KOPT-K1 (cell line): ENCODE data around the gene RGMA.

Source experiments
- H3K27ac ChIP-seq: fragments of 200-600 bp; sonication (generic); 2 replicates; pipeline ENCODE4 v1.5.1; 2016; ENCODE audit warnings: antibody characterized with exemption, mild to moderate bottlenecking, low read depth, low read length; ENCODE audit not compliant: poor library complexity, severe bottlenecking
- H3K36me3 ChIP-seq: fragments of 200-600 bp; sonication (generic); 2 replicates; pipeline ENCODE4 v1.5.1; 2017; ENCODE audit warnings: antibody characterized with exemption, mild to moderate bottlenecking, low read length, moderate library complexity; ENCODE audit not compliant: insufficient read depth
- H3K9me3 ChIP-seq: fragments of 200-600 bp; sonication (generic); 2 replicates; pipeline ENCODE4 v1.5.1; 2017; ENCODE audit warnings: antibody characterized with exemption, low read length, mild to moderate bottlenecking; ENCODE audit not compliant: insufficient read depth, poor library complexity, severe bottlenecking

Gene RGMA

DNA sequence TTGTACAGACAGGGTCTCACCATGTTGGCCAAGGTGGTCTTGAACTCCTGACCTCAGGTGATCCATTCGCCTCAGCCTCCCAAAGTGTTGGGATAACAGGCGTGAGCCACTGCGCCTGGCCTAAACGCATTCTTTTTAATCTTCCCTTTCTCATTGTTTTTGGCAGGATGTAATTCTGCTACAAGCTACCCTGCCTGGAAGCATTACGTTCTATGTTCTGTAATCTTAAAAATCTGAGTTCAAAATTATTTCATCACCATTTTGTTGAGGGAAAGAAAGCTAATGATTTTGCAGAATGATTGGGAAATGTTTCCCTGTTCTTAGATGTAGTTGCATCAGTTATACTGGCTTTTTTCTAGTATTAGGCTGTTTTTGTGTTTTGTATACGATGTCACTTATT is 71.5 kb downstream of the RGMA start:
- H3K36me3 ChIP-seq, result peaks cover 100% of the 10 kb centered on the region
- no peaks in the 10 kb centered on the region for H3K9me3 ChIP-seq
- H3K27ac ChIP-seq, result no peak overlapping the region

DNA sequence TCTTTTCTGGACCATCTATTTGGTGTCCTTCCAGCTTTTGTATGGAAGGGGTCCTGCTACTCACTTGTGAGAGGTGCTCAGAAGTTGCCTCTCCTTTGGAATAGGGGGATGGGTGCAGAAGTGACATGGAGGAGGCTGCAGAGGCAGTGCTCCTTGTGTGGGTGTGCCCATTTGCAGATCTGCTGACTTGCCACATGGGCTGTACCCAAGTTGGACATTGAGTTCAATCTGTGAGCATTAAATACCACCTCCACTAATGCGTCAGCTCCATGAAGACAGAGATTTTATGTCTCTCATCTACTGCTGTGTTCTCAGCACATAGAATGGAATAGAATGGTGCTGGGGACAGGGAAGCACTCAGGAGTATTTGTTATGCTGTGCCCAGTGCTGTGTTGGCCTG is 76.2 kb downstream of the RGMA start:
- Histone ChIP-seq H3K27ac (no peak overlapping the region), H3K36me3 (peaks cover 100% of the 10 kb centered on the region), H3K9me3 (no peaks in the 10 kb centered on the region)

- no peaks in the 10 kb centered on the region for H3K9me3 ChIP-seq
- peaks cover 100% of the 10 kb centered on the region for H3K36me3 ChIP-seq
- no peak overlapping the region for H3K27ac ChIP-seq
These were observed 81.0 kb downstream of the RGMA start for GRCh38 chr15:93007994-93008393.

DNA sequence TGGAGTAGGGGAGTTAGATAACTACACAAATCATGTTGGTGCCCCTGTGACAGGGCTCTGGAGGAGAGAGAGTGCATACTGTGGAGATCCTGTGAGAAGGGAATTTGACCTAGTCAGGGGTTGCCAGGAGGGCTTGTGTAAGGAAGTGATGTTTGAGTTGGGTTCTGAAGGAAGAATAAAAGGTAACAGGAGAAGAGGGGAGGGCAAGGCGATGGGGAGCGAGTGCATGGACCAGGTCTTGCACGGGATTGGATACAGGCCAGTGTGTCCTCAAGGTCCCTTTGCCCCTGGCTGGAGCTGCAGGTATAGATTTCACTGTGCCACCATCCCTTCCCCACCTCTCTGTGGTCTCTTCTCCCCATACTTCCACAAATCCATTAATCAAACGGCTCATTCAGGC is 83.9 kb downstream of the RGMA start:
- H3K27ac ChIP-seq, result no peak overlapping the region
- H3K9me3 ChIP-seq, result no peaks in the 10 kb centered on the region
- peaks cover 100% of the 10 kb centered on the region for H3K36me3 ChIP-seq

DNA sequence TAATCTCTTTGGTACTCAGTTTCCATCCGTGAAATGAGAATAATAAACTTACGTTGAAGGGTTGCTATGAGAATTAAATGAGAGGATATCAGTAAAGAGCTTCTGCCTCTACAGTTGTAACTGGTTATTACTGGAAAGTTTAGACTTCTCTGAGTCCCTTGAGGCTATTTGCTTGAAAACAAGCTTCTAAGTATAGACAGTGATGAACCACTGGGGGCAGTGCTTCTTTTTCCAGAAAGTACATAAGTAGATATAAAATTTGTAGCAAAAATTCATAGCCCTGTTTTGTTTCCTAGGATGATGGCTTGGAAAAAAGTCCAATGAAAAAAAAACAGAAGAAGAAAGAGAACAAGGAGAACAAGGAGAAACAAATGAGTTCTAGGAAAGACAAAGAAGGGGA is 87.1 kb downstream of the RGMA start:
- no peak overlapping the region for H3K27ac ChIP-seq
- no peaks in the 10 kb centered on the region for H3K9me3 ChIP-seq
- H3K36me3 ChIP-seq, result peaks cover 99% of the 10 kb centered on the region

GRCh38 chr15:93001156-93001555 is 87.9 kb downstream of the RGMA start:
- Histone ChIP-seq H3K27ac (no peak overlapping the region), H3K9me3 (no peaks in the 10 kb centered on the region), H3K36me3 (peaks cover 99% of the 10 kb centered on the region)

DNA sequence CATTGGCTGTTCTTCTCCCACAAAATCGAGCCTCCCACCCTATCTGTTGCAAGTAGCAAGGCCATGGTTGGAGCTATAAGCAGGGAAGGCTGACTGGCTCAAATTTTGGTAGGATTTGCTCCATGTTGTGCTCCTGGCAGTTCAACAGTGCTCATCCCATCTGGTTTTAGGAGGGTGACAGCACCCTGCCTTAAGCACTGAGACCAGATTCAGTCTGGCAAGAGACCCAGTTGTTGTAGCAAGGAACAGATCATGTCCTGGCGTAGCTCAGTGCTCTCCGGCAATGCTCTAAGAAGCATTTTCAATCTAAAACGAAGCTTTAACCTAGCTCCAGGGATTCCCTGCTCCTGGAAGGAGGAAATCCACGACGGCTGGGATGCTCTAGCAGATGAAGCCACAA is 91.2 kb downstream of the RGMA start:
- peaks cover 98% of the 10 kb centered on the region for H3K36me3 ChIP-seq
- H3K9me3 ChIP-seq, result no peaks in the 10 kb centered on the region
- H3K27ac ChIP-seq, result no peak overlapping the region

- H3K27ac ChIP-seq, result no peak overlapping the region
- peaks cover 99% of the 10 kb centered on the region for H3K36me3 ChIP-seq
- H3K9me3 ChIP-seq, result no peaks in the 10 kb centered on the region
These were observed 96.3 kb downstream of the RGMA start for GRCh38 chr15:92992720-92993119.

DNA sequence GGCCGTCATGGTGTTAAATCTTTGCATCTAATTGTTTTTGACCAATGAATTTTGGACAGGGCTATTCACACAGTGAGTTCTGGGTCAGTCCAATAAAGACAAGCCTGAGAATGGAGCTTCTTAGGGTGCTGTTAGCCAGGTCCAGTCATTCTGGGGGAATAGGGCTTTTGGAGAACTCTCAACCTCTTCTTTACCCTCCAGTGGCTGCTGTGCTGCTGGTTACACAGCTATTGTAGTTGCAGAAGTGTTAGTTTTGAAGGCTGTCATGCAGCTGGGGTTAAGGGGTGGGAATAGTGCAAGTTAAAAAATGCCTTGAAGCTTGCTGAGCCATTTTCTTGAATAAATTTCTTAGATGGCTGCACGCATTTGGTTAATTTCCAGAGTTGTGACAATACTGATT is 99.0 kb downstream of the RGMA start:
- Histone ChIP-seq H3K27ac (no peak overlapping the region), H3K9me3 (no peaks in the 10 kb centered on the region), H3K36me3 (peaks cover 97% of the 10 kb centered on the region)

GRCh38 chr15:92989470-92989869 is 99.5 kb downstream of the RGMA start:
- Histone ChIP-seq H3K27ac (no peak overlapping the region), H3K36me3 (peaks cover 97% of the 10 kb centered on the region), H3K9me3 (no peaks in the 10 kb centered on the region)
